Retinal pigment epithelial cell (primary cell): Measurements from ENCODE around the gene MSI2.
A peak's percentile ranks its signal among the peaks of the same experiment; 100 is the strongest.

Source experiments
- DNase-seq: peaks from one replicate; pipeline ENCODE4 v3.0.0-alpha.2; 2010; ENCODE audit warnings: low read depth
- H3K4me3 ChIP-seq: 2 replicates; pipeline ENCODE4 v1.5.1; 2011; ENCODE audit warnings: mild to moderate bottlenecking, low read length, control low read depth, moderate library complexity
- TF ChIP-seq, protein P1 (sequence below): conservative IDR thresholded peaks from 2 replicates; pipeline ENCODE4 v1.5.1; 2011; ENCODE audit warnings: low read depth, low read length, control low read depth, inconsistent platforms

MSI2 gene

DNA sequence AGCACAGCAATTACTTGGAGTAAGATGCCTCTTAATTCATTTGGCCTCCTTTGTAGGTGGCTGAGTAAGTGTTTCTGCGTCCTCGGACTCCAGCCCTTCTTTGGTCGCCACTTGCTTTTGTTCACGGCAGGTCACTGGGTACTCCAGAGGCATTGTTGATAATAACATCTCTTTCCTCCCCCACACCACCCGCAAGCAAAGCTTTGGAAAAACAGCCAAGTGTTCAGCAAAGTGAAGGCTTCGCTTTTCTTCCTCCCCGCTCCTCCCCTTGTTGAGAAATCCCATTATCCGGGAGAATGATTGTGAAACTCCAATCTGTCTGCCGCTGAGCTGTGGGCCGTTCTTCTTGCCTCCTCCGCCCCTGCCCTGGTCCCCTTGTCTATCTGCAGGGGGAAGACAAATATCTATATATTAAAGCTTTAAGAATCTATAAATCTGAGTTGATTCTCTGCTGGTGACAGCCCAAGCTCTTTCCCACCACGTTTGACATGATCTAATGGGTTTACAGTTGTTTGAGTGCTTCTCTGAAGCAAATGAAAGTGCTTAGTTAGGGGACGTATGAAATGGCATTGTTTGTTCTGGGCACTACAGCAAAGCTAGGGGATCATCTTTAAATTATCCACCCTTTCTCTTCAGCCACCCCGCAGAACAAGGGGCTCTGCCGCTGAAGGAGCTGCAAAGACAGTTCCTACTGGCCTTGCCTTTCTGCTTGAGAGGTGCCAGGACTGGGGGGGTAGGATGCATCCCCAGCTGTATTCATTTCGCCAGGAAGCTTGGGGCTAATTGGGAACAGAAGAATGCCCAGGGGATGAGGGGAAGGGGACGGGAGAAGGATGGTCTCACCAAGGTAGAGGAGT is 321.7 kb downstream of the MSI2 start:
- DNase-seq: peak; percentile 51
- TF ChIP-seq, protein P1, sequence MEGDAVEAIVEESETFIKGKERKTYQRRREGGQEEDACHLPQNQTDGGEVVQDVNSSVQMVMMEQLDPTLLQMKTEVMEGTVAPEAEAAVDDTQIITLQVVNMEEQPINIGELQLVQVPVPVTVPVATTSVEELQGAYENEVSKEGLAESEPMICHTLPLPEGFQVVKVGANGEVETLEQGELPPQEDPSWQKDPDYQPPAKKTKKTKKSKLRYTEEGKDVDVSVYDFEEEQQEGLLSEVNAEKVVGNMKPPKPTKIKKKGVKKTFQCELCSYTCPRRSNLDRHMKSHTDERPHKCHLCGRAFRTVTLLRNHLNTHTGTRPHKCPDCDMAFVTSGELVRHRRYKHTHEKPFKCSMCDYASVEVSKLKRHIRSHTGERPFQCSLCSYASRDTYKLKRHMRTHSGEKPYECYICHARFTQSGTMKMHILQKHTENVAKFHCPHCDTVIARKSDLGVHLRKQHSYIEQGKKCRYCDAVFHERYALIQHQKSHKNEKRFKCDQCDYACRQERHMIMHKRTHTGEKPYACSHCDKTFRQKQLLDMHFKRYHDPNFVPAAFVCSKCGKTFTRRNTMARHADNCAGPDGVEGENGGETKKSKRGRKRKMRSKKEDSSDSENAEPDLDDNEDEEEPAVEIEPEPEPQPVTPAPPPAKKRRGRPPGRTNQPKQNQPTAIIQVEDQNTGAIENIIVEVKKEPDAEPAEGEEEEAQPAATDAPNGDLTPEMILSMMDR: no peak
- peak overlapping the region; percentile 25 for H3K4me3 ChIP-seq

DNA sequence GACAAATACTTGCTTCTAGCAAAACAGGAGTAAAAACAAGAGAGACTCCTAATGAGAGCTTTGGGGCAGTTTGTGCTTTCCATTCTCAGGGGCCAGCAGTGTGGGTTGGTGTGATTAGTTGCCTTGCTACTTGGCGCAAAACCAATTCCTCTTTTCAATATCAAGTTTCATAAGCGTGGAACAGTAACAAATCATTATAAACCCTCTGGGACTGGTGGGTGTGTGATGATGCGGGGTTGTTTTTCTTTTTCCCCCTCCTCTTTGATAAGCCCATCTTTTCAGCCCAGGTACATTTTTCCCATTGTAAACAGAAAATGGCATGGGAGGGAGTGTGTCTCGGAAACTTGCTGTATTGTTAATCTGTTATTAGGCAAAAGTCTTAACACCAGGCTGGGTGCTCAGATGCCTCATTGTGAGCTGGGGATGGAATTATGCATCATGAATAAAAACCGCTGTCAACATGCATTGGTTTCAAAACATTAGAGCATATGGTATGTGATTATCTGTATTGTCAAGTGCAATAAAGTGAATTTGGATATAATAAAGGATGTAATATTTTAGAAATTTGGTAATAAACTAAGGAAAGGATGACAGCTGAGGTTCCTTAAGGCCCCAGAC is 322.4 kb downstream of the MSI2 start:
- peak overlapping the region; percentile 16 for H3K4me3 ChIP-seq
- DNase-seq: peak; percentile 72
- TF ChIP-seq, protein P1: no peak

DNA sequence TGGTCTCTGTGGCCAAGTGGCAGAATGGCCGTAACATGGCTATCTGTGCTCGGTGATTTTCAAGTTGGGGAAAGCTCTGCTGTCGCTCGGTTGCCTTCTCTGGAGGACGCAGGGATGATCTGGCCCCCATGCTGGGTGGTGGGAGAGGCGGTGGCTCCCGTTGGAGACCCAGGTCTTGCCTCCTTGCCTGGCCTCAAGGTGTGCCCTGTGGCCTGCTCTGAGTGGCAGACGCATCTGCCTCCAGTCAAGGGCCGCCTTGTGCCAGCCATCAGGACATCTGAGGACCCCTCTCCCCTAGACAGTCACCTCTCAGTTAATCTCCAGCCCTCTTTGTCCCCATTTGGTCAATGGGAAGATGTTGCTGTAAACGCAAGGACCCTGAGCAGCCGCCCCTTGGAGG is 322.9 kb downstream of the MSI2 start:
- H3K4me3 ChIP-seq: no peak overlapping the region
- TF ChIP-seq, protein P1: no peak
- no peak for DNase-seq

DNA sequence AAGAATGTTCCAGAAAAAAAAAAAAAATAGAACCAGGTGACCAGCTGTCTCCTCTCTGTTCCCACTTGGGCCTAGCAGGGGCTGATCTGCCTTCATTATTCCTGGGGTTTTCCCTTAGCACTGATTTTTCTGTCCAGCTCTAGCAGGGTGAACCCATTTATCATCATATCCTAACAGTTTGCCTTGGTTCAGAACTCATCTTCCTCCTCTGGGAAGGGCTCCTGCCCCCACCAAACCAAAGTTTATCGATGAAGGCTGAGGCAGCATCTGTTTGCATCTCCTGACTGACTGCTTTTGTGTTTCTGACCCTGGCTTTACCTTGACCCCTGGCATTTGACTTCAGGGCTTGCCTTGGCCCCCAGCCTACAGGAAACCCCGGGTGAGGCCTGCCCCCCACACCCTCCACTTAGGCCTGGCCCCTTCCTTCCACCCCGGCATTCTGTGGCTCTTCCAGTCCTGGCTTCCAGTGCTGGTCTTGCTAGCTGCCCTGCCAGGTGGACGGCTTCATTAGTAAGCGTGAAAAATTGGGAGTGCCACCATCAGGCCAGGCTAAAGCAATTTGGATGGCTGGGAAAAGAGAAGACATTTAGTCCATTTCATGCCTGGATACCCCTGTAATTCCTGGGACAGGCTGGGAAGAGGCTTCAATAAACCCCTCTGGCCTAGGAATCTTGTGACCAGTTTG is 323.9 kb downstream of the MSI2 start:
- DNase-seq: no peak
- H3K4me3 ChIP-seq: no peak overlapping the region
- TF ChIP-seq, protein P1: no peak

DNA sequence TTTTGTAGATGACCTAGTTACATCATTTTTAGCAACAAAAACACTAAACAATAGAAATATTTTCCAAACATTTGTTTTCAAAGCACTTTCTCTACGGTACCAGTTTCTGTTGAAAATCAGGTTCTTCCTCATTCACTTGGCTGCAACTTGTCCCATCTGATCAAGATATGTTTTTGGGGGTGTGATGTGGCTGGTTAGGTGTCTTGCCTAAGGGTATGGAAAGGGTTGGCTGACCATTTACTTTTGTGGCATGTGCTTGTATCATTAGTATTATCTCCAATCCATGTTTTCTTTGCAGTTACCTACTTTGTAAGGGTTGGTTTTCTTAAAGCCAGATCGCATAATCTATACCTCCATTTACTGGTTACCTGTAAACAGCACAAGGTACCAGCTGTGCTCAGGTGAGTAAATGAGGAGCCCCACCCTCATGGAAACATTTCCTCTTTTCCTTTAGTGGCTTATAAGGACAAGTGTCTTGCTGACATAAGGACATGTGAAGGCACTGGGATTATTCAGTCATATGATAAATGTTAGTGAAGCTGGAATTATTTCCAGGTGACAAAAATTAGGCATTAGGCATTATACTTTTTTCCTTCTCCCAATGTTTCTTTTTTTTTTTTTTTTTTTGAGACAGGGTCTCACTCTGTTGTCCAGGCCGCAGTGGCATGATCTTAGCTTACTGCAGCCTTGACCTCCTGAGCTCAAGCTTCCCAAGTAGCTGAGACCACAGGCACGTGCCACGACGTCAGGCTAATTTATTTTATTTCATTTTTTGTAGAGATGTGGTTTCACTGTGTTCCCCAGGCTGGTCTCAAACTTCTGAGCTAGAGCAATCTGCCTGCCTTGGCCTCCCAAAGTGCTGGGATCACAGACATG is 326.8 kb downstream of the MSI2 start:
- TF ChIP-seq, protein P1: no peak

DNA sequence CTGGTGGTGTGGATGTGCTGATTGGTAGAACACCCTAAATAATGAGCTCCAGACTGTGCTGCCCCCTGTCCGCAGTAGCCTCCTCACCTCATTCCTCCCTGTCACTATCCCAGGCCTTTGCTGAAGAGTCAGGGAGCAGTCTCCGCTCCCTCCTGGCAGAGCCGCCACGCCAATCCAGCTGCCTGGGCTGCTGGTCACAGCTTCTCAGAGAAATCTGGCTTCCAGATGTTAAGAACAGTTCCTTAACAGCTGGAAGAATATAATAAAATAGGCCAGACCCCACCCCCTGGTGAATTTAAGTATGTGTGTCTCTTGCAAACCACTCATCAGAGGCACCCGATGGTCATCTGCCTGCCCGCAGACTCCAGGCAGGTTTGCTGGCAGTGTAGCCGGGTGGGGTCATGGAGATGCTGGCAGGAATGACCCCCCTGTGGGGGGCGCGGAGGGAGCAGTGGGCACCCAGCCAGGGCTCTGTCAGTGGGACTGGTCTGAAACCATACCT is 327.8 kb downstream of the MSI2 start:
- no peak for DNase-seq
- TF ChIP-seq, protein P1: no peak
- H3K4me3 ChIP-seq: no peak overlapping the region

More for the DNA sequence above, 326.8 kb downstream of the MSI2 start:
- no peak overlapping the region for H3K4me3 ChIP-seq
- no peak for DNase-seq
